Anterior cingulate cortex (tissue), 58 donors: ENCODE data around the gene TMEM235.
"Not testable (repeated sequence)": the region's sequence is repeated elsewhere in the genome, so short reads cannot be mapped to it uniquely, and the experiment has no call there.

ENCODE experiments used
- DNase-seq, 58 donors: peaks; one replicate each; lab custom pipeline; 2025; lab: John Stamatoyannopoulos, UW

The TMEM235 gene

GRCh38 chr17:78252701-78253635 lies 21.5 kb downstream of the TMEM235 start:
- DNase-seq = no peak

GRCh38 chr17:78253636-78253945 lies 22.2 kb downstream of the TMEM235 start:
- not testable (repeated sequence) for DNase-seq

GRCh38 chr17:78253946-78254672 lies 22.7 kb downstream of the TMEM235 start:
- DNase-seq = peak; percentile 33 to 91 (median 80)

GRCh38 chr17:78255029-78255656 lies 23.7 kb downstream of the TMEM235 start:
- no peak for DNase-seq

- DNase-seq = no peak
Observed at GRCh38 chr17:78255953-78256706, 24.7 kb downstream of the TMEM235 start.

GRCh38 chr17:78256707-78257591 lies 25.5 kb downstream of the TMEM235 start:
- no peak for DNase-seq

GRCh38 chr17:78257810-78258322 lies 26.4 kb downstream of the TMEM235 start:
- DNase-seq = no peak

- no peak for DNase-seq
Observed at GRCh38 chr17:78258323-78259191, 27.1 kb downstream of the TMEM235 start.

GRCh38 chr17:78259192-78259554 lies 27.7 kb downstream of the TMEM235 start:
- DNase-seq = no peak

- peak in 1 of 58 donors; percentile 40 for DNase-seq
Observed at GRCh38 chr17:78263063-78263735, 31.8 kb downstream of the TMEM235 start.

GRCh38 chr17:78263736-78264340 lies 32.4 kb downstream of the TMEM235 start:
- DNase-seq = no peak

GRCh38 chr17:78264590-78264989 lies 33.2 kb downstream of the TMEM235 start:
- DNase-seq = no peak

- DNase-seq = no peak
Observed at GRCh38 chr17:78265121-78265520, 33.7 kb downstream of the TMEM235 start.

GRCh38 chr17:78266231-78266631 lies 34.8 kb downstream of the TMEM235 start:
- DNase-seq = no peak

GRCh38 chr17:78266771-78267170 lies 35.3 kb downstream of the TMEM235 start:
- DNase-seq = no peak

- DNase-seq = no peak
Observed at GRCh38 chr17:78267253-78268073, 36.0 kb downstream of the TMEM235 start.
